ENCODE data around the gene PRKAG2.

The PRKAG2 gene

DNA sequence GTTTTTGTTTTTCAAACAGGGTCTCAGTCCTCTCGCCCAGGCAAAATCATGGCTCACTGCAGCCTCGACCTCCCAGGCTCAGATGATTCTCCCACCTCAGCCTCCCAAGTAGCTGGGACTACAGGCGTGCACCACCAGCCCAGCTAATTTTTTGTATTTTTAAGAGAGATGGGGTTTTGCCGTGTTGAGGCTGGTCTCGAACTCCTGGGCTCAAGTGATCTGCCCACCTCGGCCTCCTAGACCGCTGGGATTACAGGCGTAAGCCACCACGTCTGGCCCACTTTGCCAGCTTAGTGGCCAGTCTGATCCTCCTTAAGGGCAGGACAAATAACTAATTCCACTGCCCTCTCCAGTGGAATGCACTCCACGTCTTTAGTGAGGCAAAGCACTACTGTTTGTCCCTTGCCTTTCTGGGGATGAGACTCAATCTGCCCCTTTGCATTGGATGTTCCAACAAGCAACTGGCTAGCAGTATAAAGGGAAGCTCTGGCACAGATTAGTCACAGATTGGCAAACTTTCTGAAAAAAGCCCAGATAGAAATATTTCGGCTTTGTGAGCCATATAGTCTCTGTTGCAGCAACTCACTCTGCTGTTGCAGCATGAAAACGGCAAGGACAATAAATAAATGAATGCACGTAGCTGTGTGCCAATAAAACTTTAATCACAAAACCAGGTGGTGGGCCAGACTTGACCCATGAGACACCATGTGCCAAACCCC, 213.4 kb downstream of the PRKAG2 start:
- no peak for DNase-seq (ENCODE audit: insufficient read length, low spot score)
- TF ChIP-seq POLR2A (IDR thresholded peaks at IDR 0.05; ENCODE audit: low read depth, low read length) (no peak), SPI1 (IDR thresholded peaks at IDR 0.05; ENCODE audit: low read depth, low read length) (no peak), POLR2AphosphoS5 (IDR thresholded peaks at IDR 0.05; ENCODE audit: low read depth, low read length) (no peak), TAF1 (IDR thresholded peaks at IDR 0.05; ENCODE audit: low read depth, low read length) (no peak), PAX5 (IDR thresholded peaks at IDR 0.05; ENCODE audit: insufficient read depth, low read length, severe bottlenecking) (no peak), POU2F2 (IDR thresholded peaks at IDR 0.05; ENCODE audit: low read depth, low read length) (no peak)
- FAIRE-seq, result no peak

DNA sequence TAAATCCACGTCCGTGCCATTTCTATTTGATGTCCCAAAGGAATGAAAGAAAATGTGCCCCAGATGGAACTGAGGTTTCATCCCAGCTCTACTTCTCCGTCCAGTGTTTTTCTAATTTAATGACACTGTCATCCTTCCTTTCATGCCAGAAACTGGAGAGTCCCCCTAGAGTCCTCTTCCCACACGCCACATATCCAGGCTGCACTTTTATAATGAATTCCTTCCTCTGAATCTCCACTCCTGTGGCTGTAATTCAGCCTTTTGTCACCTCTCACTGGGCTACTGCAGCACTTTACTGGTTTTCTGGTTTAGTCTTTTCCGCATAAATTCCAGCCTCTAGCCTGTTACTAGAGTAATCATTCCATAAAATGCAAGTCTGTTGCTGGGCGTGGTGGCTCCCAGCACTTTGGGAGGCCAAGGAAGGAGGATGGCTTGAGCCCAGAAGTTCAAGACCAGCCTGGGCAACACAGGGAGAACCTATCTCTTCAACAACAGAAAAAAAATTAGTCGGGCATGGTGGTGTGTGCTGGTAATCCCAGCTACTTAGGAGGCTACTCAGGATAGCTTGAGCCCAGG, 214.6 kb downstream of the PRKAG2 start:
- TF ChIP-seq TAF1 (IDR thresholded peaks at IDR 0.05; ENCODE audit: low read depth, low read length), result no peak
- no peak for TF ChIP-seq SPI1 (IDR thresholded peaks at IDR 0.05; ENCODE audit: low read depth, low read length)
- TF ChIP-seq POLR2AphosphoS5 (IDR thresholded peaks at IDR 0.05; ENCODE audit: low read depth, low read length), result no peak
- no peak for TF ChIP-seq POLR2A (IDR thresholded peaks at IDR 0.05; ENCODE audit: low read depth, low read length)
- TF ChIP-seq POU2F2 (IDR thresholded peaks at IDR 0.05; ENCODE audit: low read depth, low read length), result no peak
- TF ChIP-seq PAX5 (IDR thresholded peaks at IDR 0.05; ENCODE audit: insufficient read depth, low read length, severe bottlenecking), result no peak
- FAIRE-seq, result no peak
- DNase-seq (ENCODE audit: insufficient read length, low spot score), result no peak

DNA sequence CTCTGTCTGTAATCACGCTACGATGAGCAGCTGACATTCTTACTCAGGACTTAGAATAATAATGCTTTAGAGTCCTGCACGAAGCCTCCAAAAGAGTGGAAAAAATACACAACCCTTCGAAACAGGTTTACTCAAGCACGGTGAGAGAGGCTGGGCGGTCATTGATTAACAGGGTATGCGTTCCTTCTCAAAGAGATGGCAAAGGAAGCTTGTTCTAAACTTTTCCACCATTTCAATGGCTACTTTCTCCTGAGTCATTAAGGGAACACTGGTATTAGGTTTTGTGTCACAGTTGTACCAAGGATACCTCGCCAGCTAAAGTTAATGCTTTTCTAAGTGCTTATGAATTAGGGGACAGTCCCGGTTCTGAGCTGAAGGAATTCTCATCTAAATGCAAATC, 215.3 kb downstream of the PRKAG2 start:
- no peak for FAIRE-seq
- TF ChIP-seq POLR2A (IDR thresholded peaks at IDR 0.05; ENCODE audit: low read depth, low read length), result no peak
- TF ChIP-seq PAX5 (IDR thresholded peaks at IDR 0.05; ENCODE audit: insufficient read depth, low read length, severe bottlenecking), result no peak
- TF ChIP-seq SPI1 (IDR thresholded peaks at IDR 0.05; ENCODE audit: low read depth, low read length), result no peak
- no peak for TF ChIP-seq TAF1 (IDR thresholded peaks at IDR 0.05; ENCODE audit: low read depth, low read length)
- TF ChIP-seq POLR2AphosphoS5 (IDR thresholded peaks at IDR 0.05; ENCODE audit: low read depth, low read length), result no peak
- no peak for TF ChIP-seq POU2F2 (IDR thresholded peaks at IDR 0.05; ENCODE audit: low read depth, low read length)
- DNase-seq (ENCODE audit: insufficient read length, low spot score), result no peak

DNA sequence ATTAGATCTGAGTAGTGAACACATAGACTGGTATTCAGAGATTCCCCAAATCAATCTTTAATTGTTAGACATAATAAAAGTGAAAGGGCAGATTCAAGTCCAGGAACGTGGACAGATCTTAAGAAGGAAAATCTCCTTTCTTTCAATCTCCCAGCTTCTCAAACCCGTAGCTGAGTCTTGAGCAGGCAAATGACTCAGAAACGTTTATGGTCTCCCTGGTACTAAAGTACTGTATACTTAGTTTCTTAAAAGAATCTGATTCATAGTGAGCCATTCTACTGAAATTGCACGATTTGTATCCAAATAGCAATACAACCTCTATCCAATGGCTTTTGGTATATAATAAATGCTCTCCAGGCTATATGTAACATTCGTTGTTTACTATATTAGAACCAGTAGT, 216.8 kb downstream of the PRKAG2 start:
- TF ChIP-seq PAX5 (IDR thresholded peaks at IDR 0.05; ENCODE audit: insufficient read depth, low read length, severe bottlenecking) (no peak), POLR2A (IDR thresholded peaks at IDR 0.05; ENCODE audit: low read depth, low read length) (no peak), TAF1 (IDR thresholded peaks at IDR 0.05; ENCODE audit: low read depth, low read length) (no peak), SPI1 (IDR thresholded peaks at IDR 0.05; ENCODE audit: low read depth, low read length) (no peak), POLR2AphosphoS5 (IDR thresholded peaks at IDR 0.05; ENCODE audit: low read depth, low read length) (no peak), POU2F2 (IDR thresholded peaks at IDR 0.05; ENCODE audit: low read depth, low read length) (no peak)
- FAIRE-seq (no peak), DNase-seq (ENCODE audit: insufficient read length, low spot score) (no peak)

DNA sequence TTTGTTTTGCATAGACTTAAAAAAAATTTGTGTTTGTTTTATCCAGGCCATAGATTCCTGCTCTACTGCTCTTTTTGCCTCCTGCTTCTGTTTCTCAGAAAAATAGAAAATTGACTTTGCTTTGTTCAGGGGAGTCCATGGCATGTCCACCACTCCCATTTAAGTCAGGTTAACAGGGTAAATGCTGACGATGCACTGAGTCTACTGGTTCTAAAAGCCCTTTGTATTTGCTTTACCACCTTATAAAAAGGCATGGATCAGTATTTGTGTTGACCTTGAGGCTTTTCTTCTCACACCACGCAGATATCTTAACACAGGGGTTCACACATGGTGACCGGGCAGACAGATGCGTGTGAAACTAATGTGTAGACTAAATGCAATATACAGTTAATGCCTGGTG, 217.7 kb downstream of the PRKAG2 start:
- no peak for FAIRE-seq
- TF ChIP-seq SPI1 (IDR thresholded peaks at IDR 0.05; ENCODE audit: low read depth, low read length) (no peak), POLR2A (IDR thresholded peaks at IDR 0.05; ENCODE audit: low read depth, low read length) (no peak), PAX5 (IDR thresholded peaks at IDR 0.05; ENCODE audit: insufficient read depth, low read length, severe bottlenecking) (no peak), POLR2AphosphoS5 (IDR thresholded peaks at IDR 0.05; ENCODE audit: low read depth, low read length) (no peak), POU2F2 (IDR thresholded peaks at IDR 0.05; ENCODE audit: low read depth, low read length) (no peak), TAF1 (IDR thresholded peaks at IDR 0.05; ENCODE audit: low read depth, low read length) (no peak)

DNA sequence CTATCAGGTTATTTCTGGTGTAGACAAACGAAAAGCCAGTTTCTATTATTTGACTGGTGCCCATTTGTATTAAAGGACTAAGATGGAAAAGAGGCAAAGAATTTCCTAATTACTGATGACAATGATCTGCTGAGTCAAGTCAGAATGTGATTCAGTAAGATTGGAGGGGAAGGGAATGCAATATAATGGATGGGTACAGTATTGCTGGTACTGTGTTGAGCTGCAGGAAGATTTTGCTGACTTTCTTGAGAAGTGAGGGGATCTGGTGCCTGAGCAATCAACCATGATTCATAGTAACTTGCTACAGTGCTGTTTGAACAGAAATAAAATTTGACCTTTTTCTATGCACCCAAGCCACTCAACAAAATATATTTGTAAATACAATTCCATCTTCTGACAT, 218.1 kb downstream of the PRKAG2 start:
- DNase-seq (ENCODE audit: insufficient read length, low spot score) (no peak), FAIRE-seq (no peak)
- TF ChIP-seq POU2F2 (IDR thresholded peaks at IDR 0.05; ENCODE audit: low read depth, low read length), result no peak
- no peak for TF ChIP-seq TAF1 (IDR thresholded peaks at IDR 0.05; ENCODE audit: low read depth, low read length)

More for the DNA sequence above, 217.7 kb downstream of the PRKAG2 start:
- DNase-seq (ENCODE audit: insufficient read length, low spot score), result no peak

DNA sequence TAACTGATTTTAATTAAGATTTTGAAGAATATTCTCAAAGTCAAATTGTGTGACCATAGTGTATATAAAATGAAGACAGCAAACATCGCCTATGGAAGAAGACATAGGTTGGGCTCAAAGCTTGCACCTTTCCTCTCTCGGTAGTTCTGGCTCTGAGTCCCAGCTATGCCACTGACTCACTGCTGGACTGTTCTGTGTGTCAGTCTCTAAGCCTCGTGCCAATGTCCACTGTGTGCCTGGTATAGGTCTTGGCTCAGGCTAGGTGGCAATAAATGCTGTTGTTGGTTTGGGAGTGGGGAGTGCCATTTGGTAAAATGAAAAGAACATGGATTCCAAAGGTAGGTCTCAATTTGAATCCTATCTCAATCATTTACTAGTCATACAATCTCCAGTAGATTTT, 219.7 kb downstream of the PRKAG2 start:
- no peak for FAIRE-seq
- TF ChIP-seq POU2F2 (IDR thresholded peaks at IDR 0.05; ENCODE audit: low read depth, low read length) (no peak), POLR2AphosphoS5 (IDR thresholded peaks at IDR 0.05; ENCODE audit: low read depth, low read length) (no peak)
- DNase-seq (ENCODE audit: insufficient read length, low spot score), result no peak

DNA sequence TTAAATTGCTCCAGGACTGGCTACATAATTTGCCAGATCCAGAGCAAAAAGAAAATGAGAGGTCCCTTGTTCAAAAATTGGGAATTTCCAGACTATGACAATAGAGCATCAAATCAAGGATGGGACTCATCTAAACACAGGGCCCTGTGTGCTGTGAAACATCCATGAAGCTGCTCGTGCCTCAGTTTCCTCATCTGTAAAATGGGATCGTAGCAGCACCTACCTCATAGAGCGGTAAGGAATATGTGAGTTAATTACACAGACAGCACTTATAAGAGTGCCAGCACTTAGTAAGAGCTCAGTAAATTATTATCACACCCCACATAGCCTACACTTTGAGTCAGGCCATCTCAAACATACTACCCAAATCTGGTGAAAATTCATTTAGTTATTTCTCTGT, 221.4 kb downstream of the PRKAG2 start:
- DNase-seq (ENCODE audit: insufficient read length, low spot score), result no peak
- TF ChIP-seq POLR2A (IDR thresholded peaks at IDR 0.05; ENCODE audit: low read depth, low read length), result no peak
- no peak for TF ChIP-seq POLR2AphosphoS5 (IDR thresholded peaks at IDR 0.05; ENCODE audit: low read depth, low read length)
- FAIRE-seq, result no peak

DNA sequence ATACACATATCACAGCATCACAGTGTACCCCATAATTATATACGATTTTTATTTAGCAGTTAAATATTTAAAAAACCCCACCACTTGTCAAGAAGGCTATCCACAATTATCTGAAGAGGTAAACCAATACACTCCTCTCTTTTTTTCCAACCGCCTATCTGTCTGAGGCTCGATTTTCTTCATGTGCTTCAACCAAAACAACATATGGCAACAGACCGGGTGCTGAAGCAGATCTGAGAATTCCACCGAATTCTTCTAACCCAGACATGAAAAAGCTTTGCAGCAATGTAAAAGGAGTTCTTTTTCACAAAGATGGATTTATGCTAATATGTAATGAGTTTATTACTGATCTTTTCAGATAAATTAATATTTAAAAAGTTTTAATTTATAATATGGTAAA, 224.8 kb downstream of the PRKAG2 start:
- DNase-seq (ENCODE audit: insufficient read length, low spot score) (no peak), FAIRE-seq (no peak)
- TF ChIP-seq POLR2AphosphoS5 (IDR thresholded peaks at IDR 0.05; ENCODE audit: low read depth, low read length), result no peak
- TF ChIP-seq POLR2A (IDR thresholded peaks at IDR 0.05; ENCODE audit: low read depth, low read length), result no peak
- TF ChIP-seq POU2F2 (IDR thresholded peaks at IDR 0.05; ENCODE audit: low read depth, low read length), result no peak
- TF ChIP-seq PAX5 (IDR thresholded peaks at IDR 0.05; ENCODE audit: insufficient read depth, low read length, severe bottlenecking), result no peak
- TF ChIP-seq SPI1 (IDR thresholded peaks at IDR 0.05; ENCODE audit: low read depth, low read length), result no peak
- TF ChIP-seq TAF1 (IDR thresholded peaks at IDR 0.05; ENCODE audit: low read depth, low read length), result no peak

DNA sequence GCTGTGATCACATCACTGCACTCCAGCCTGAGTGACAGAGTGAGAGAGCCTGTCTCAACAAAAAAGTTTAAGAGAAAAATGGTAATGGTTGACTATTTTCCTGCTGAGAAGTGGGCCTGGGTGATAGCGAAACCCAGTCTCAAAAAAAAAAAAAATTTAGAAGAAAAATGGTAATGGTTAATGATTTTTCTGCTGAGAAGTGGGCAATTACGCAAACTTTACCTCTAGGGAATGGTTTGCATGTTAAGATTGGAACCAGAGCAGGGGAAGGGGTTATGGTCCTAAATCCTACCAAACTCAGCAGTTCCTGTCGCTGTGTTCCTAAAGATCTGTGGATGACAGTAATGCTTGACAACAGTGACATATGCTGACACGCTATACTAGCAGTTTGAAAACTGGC, 226.8 kb downstream of the PRKAG2 start:
- FAIRE-seq (no peak), DNase-seq (ENCODE audit: insufficient read length, low spot score) (no peak)
- no peak for TF ChIP-seq POLR2AphosphoS5 (IDR thresholded peaks at IDR 0.05; ENCODE audit: low read depth, low read length)
- no peak for TF ChIP-seq POLR2A (IDR thresholded peaks at IDR 0.05; ENCODE audit: low read depth, low read length)
- no peak for TF ChIP-seq PAX5 (IDR thresholded peaks at IDR 0.05; ENCODE audit: insufficient read depth, low read length, severe bottlenecking)
- no peak for TF ChIP-seq SPI1 (IDR thresholded peaks at IDR 0.05; ENCODE audit: low read depth, low read length)
- TF ChIP-seq POU2F2 (IDR thresholded peaks at IDR 0.05; ENCODE audit: low read depth, low read length), result no peak
- no peak for TF ChIP-seq TAF1 (IDR thresholded peaks at IDR 0.05; ENCODE audit: low read depth, low read length)

Measured in GM12891 (cell line).